HepG2 (cell line): ENCODE data around the gene ERCC6L2. TPM values are rescaled to one million over a fixed set of nuclear protein-coding genes. Genes with fewer than 3 reads are reported as not detected.

Experiments
- ATAC-seq: fragments of 200-7000 bp; cut with Tn5 transposase; 3 replicates; pipeline ENCODE4 v1.9.1; 2020; ENCODE audit warnings: mild to moderate bottlenecking, moderate library complexity
- BruUV-seq: library from RNA; stranded (reverse); fragments of 400-500 nt; replicated peaks from 2 replicates; lab custom pipeline; 2021; lab: Mats Ljungman, UMichigan
- CTCF ChIA-PET: fragments of 300-600 bp; formaldehyde crosslinking; extraction: SDS; loops from one replicate; lab custom pipeline; 2021; ENCODE audit warnings: low total read pairs, inconsistent platforms, low intra/inter-chr PET ratio; lab: Yijun Ruan, JAX
- POLR2A ChIA-PET: fragments of 350-600 bp; sonication (Branson Sonifier 250); formaldehyde crosslinking; loops from one replicate; lab custom pipeline; 2020; ENCODE audit warnings: antibody characterized with exemption, inconsistent platforms; lab: Yijun Ruan, JAX
- DNase-seq: peaks from one replicate; pipeline ENCODE4 v3.0.0-alpha.2; 2015; ENCODE audit warnings: low spot score
- FAIRE-seq: peaks from 3 replicates; lab custom pipeline; 2011; peaks lifted over from hg19 to GRCh38; lab: Jason Lieb, UNC
- H2AFZ ChIP-seq: one replicate; pipeline ENCODE4 v1.6.1; 2011; ENCODE audit warnings: low read length, inconsistent platforms
- H3K27ac ChIP-seq: fragments of 300-600 bp; 3 replicates; pipeline ENCODE4 v1.8.0; 2011; ENCODE audit warnings: mixed run types, mild to moderate bottlenecking, mixed read lengths, low read length, inconsistent platforms; ENCODE audit not compliant: insufficient read depth; ENCODE audit errors: extremely low read length
- H3K27me3 ChIP-seq, 2 experiments: fragments of 200-600 bp in 1 of 2; 2 replicates in 1 of 2; 3 replicates in 1 of 2; pipeline versions ENCODE4 v1.6.0 to v1.8.0; 2011; ENCODE audit warnings: low read length in 2 of 2, mild to moderate bottlenecking in 2 of 2, moderate library complexity in 2 of 2, inconsistent platforms in 1 of 2; ENCODE audit not compliant: insufficient read depth in 2 of 2, control insufficient read depth in 1 of 2
- H3K36me3 ChIP-seq, 2 experiments: fragments of 200-600 bp in 1 of 2; replicated peaks in 1 of 2; 2 replicates in 1 of 2; 3 replicates in 1 of 2; pipeline versions ENCODE4 v1.5.1 to v1.8.0; 2011; ENCODE audit warnings: low read length in 2 of 2, inconsistent platforms in 1 of 2; ENCODE audit not compliant: insufficient read depth in 2 of 2, control insufficient read depth in 1 of 2
- H3K4me1 ChIP-seq: 2 replicates; pipeline ENCODE4 v1.5.1; 2012; ENCODE audit warnings: low read length, inconsistent platforms; ENCODE audit not compliant: insufficient read depth
- H3K4me2 ChIP-seq: 2 replicates; pipeline ENCODE4 v1.6.0; 2011; ENCODE audit warnings: low read depth, low read length, inconsistent platforms
- H3K4me3 ChIP-seq, 3 experiments: fragments of 200-600 bp in 1 of 3; sonication (generic), shearing (Covaris generic) in 1 of 3; replicated peaks in 1 of 3; 2 replicates each; pipeline ENCODE4 v1.5.1; 2011 to 2016; ENCODE audit warnings: low read length in 3 of 3, inconsistent platforms in 2 of 3, low read depth in 2 of 3, mild to moderate bottlenecking in 2 of 3, control low read depth in 1 of 3, mixed read lengths in 1 of 3; ENCODE audit not compliant: insufficient read depth in 1 of 3
- H3K79me2 ChIP-seq: one replicate; pipeline ENCODE4 v1.6.1; 2011; ENCODE audit warnings: low read length, inconsistent platforms; ENCODE audit not compliant: insufficient read depth
- H3K9ac ChIP-seq: 2 replicates; pipeline ENCODE4 v1.6.0; 2011; ENCODE audit warnings: mild to moderate bottlenecking, low read depth, low read length, inconsistent platforms; ENCODE audit not compliant: insufficient read depth
- H3K9me3 ChIP-seq: 2 replicates; pipeline ENCODE4 v1.5.1; 2012; ENCODE audit warnings: mild to moderate bottlenecking, low read length
- H4K20me1 ChIP-seq: 2 replicates; pipeline ENCODE4 v1.6.0; 2011; ENCODE audit warnings: inconsistent platforms, mild to moderate bottlenecking, low read length, moderate library complexity; ENCODE audit not compliant: insufficient read depth
- FLYWCH1 ChIP-seq: sonication (generic); formaldehyde crosslinking; IDR thresholded peaks from 2 replicates; pipeline ENCODE4 v1.8.1; 2023; ENCODE audit warnings: mild to moderate bottlenecking, missing genetic modification reagents
- KDM2A ChIP-seq: sonication (generic); formaldehyde crosslinking; IDR thresholded peaks from 2 replicates; pipeline ENCODE4 v1.4.0; 2020; ENCODE audit warnings: low read depth, missing genetic modification reagents, borderline replicate concordance
- TGIF2 ChIP-seq: IDR thresholded peaks from 2 replicates; pipeline ENCODE4 v1.6.1; 2016; ENCODE audit warnings: control low read depth, missing compliant biosample characterization
- ZNF780A ChIP-seq: sonication (generic); formaldehyde crosslinking; IDR thresholded peaks from 2 replicates; pipeline ENCODE4 v1.8.0; 2022; ENCODE audit warnings: mild to moderate bottlenecking, missing genetic modification reagents, moderate library complexity
- WGBS: methylation state at CpG from one replicate; pipeline ENCODE4 v1.1.6; 2017; ENCODE audit warnings: low lambda C conversion rate; 5-methylcytosine and 5-hydroxymethylcytosine counted together
- in situ Hi-C: cut with HindIII; loops from 2 replicates; pipeline ENCODE4 v1.10.0; 2017; ENCODE audit warnings: low pct_unique_long_range_greater_than_20kb; ENCODE audit not compliant: extremely low pct_ligation_motif_present
- intact Hi-C: fragments of 100-400 bp; cut with micrococcal nuclease; formaldehyde crosslinking; loops from one replicate; pipeline ENCODE4 v1.10.0; 2022; ENCODE audit not compliant: unreplicated experiment
- polyA plus RNA-seq, 8 experiments: library from polyadenylated mRNA; depleted of rRNA in 3 of 8; stranded (reverse) in 7 of 8; unstranded in 1 of 8; fragments of >200 nt; fragmentation: Illumina TruSeq in 4 of 8; extraction: Trizol in 4 of 8; gene quantifications; 2 replicates each; pipeline versions ENCODE4 v1.2.1 to v1.2.3, GENCODE V29; 2011 to 2016; ENCODE audit warnings: low read depth in 4 of 8, missing spikeins in 1 of 8, mixed read lengths in 1 of 8; ENCODE audit not compliant: insufficient read depth in 1 of 8
- total RNA-seq, 5 experiments: library from RNA; depleted of rRNA; stranded (reverse); fragments of >200 nt; fragmentation: Illumina TruSeq; extraction: Trizol; gene quantifications; 2 replicates each; pipeline ENCODE4 v1.2.3, GENCODE V29; 2016; ENCODE audit warnings: low read depth in 1 of 5
- TF ChIP-seq, protein P1 (sequence below): sonication (generic); formaldehyde crosslinking; IDR thresholded peaks from 2 replicates; pipeline ENCODE4 v1.8.1; 2022; ENCODE audit warnings: low read depth, mild to moderate bottlenecking, missing genetic modification reagents

The ERCC6L2 gene
- total and polyA plus RNA-seq, 2 of the 13 experiments (the other 11 are each of a cell fraction or from before 2014, with no cell fraction given): 13.4 to 45.9 TPM

DNA sequence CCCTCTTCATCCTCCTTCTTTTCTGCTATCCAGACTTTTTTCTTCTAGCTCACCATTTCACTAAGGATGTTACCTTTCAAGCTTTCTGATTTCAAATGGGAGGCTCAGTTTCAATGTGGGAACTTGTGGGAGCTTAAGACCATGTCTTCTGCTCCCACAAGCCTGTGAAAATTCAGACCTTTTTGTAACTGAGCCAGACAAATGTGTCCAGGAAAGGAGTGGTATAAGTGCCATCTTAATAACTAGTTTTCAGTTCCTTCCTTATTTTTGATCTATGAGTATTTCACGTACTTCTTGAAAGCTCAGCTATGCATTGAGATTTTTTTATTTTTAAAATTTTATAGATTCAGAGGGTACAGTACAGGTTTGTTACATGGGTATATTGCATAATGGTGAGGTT lies 4.6 kb upstream of the ERCC6L2 start:
- Histone ChIP-seq H3K79me2 (peaks cover 18% of the 10 kb centered on the region), H3K27ac (no peak overlapping the region), H3K9ac (no peak overlapping the region), H2AFZ (no peak overlapping the region), H3K27me3 (no peaks in the 10 kb centered on the region; a peak in 1 of 5 replicates), H3K36me3 (no peaks in the 10 kb centered on the region; a peak in 1 of 5 replicates), H4K20me1 (no peaks in the 10 kb centered on the region), H3K4me1 (peaks cover 12% of the 10 kb centered on the region), H3K4me3 (no peak overlapping the region), H3K9me3 (no peaks in the 10 kb centered on the region), H3K4me2 (no peak overlapping the region)
- ATAC-seq: no peak
- FAIRE-seq: no peak
- BruUV-seq: no TSS peak
- WGBS: 92% methylated on average over 1 of the region's 1 CpG
- intact Hi-C loops: loop anchor here (10.0 kb wide), 1 partner anchor 126 kb away; no protein-coding TSS in a partner anchor
- POLR2A ChIA-PET: interaction anchor here (0.6 kb wide), 1 partner anchor 340 kb away, joined by 3 read pairs; no protein-coding TSS in a partner anchor
- DNase-seq: no peak
- no peak for TF ChIP-seq FLYWCH1
- no peak for TF ChIP-seq TGIF2 (CRISPR knock-in tag)
- TF ChIP-seq KDM2A (CRISPR knock-in tag): no peak
- no peak for TF ChIP-seq ZNF780A
- TF ChIP-seq, protein P1, sequence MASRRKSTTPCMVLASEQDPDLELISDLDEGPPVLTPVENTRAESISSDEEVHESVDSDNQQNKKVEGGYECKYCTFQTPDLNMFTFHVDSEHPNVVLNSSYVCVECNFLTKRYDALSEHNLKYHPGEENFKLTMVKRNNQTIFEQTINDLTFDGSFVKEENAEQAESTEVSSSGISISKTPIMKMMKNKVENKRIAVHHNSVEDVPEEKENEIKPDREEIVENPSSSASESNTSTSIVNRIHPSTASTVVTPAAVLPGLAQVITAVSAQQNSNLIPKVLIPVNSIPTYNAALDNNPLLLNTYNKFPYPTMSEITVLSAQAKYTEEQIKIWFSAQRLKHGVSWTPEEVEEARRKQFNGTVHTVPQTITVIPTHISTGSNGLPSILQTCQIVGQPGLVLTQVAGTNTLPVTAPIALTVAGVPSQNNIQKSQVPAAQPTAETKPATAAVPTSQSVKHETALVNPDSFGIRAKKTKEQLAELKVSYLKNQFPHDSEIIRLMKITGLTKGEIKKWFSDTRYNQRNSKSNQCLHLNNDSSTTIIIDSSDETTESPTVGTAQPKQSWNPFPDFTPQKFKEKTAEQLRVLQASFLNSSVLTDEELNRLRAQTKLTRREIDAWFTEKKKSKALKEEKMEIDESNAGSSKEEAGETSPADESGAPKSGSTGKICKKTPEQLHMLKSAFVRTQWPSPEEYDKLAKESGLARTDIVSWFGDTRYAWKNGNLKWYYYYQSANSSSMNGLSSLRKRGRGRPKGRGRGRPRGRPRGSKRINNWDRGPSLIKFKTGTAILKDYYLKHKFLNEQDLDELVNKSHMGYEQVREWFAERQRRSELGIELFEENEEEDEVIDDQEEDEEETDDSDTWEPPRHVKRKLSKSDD (CRISPR knock-in tag): no peak
- CTCF ChIA-PET: no interaction called here
- in situ Hi-C loops: no loop called here
